ENCODE measurements around the gene KRT77.

The KRT77 gene

GRCh38 chr12:52651726-52652261 is 51.5 kb downstream of the KRT77 start, which contains the start of gene KRT2:
Gene KRT2 (minus strand): TSS chr12:52652211. CDS start chr12:52652142, 69 bp downstream.
- H3K4me3 ChIP-seq (ENCODE audit: low read length): no peak within 1 kb of the TSS
- no peak for TF ChIP-seq ZNF274 (IDR thresholded peaks at IDR 0.05; ENCODE audit: low read depth, low read length)

GRCh38 chr12:52650520-52651081 is 52.7 kb downstream of the KRT77 start:
- no peak for TF ChIP-seq ZNF274 (IDR thresholded peaks at IDR 0.05; ENCODE audit: low read depth, low read length)
- H3K4me3 ChIP-seq (ENCODE audit: low read length): no peak overlapping the region

GRCh38 chr12:52649066-52649465 is 54.3 kb downstream of the KRT77 start:
- no peak for TF ChIP-seq ZNF274 (IDR thresholded peaks at IDR 0.05; ENCODE audit: low read depth, low read length)
- H3K4me3 ChIP-seq (ENCODE audit: low read length): no peak overlapping the region

- TF ChIP-seq ZNF274 (IDR thresholded peaks at IDR 0.05; ENCODE audit: low read depth, low read length): no peak
Observed at GRCh38 chr12:52648012-52648550, 55.2 kb downstream of the KRT77 start.

GRCh38 chr12:52647601-52648000 is 55.7 kb downstream of the KRT77 start:
- H3K4me3 ChIP-seq (ENCODE audit: low read length): no peak overlapping the region
- no peak for TF ChIP-seq ZNF274 (IDR thresholded peaks at IDR 0.05; ENCODE audit: low read depth, low read length)

More at GRCh38 chr12:52648012-52648550, 55.2 kb downstream of the KRT77 start:
- no peak overlapping the region for H3K4me3 ChIP-seq (ENCODE audit: low read length)

- no peak for TF ChIP-seq ZNF274 (IDR thresholded peaks at IDR 0.05; ENCODE audit: low read depth, low read length)
Observed at GRCh38 chr12:52646613-52647012, 56.7 kb downstream of the KRT77 start.

GRCh38 chr12:52645982-52646381 is 57.3 kb downstream of the KRT77 start:
- no peak overlapping the region for H3K4me3 ChIP-seq (ENCODE audit: low read length)
- TF ChIP-seq ZNF274 (IDR thresholded peaks at IDR 0.05; ENCODE audit: low read depth, low read length): no peak

More at GRCh38 chr12:52646613-52647012, 56.7 kb downstream of the KRT77 start:
- H3K4me3 ChIP-seq (ENCODE audit: low read length): no peak overlapping the region

GRCh38 chr12:52645120-52645761 is 58.1 kb downstream of the KRT77 start:
- H3K4me3 ChIP-seq (ENCODE audit: low read length): no peak overlapping the region
- no peak for TF ChIP-seq ZNF274 (IDR thresholded peaks at IDR 0.05; ENCODE audit: low read depth, low read length)

GRCh38 chr12:52644078-52644415 is 59.3 kb downstream of the KRT77 start:
- no peak for TF ChIP-seq ZNF274 (IDR thresholded peaks at IDR 0.05; ENCODE audit: low read depth, low read length)
- H3K4me3 ChIP-seq (ENCODE audit: low read length): no peak overlapping the region

- TF ChIP-seq ZNF274 (IDR thresholded peaks at IDR 0.05; ENCODE audit: low read depth, low read length): no peak
- no peak overlapping the region for H3K4me3 ChIP-seq (ENCODE audit: low read length)
Observed at GRCh38 chr12:52643233-52644077, 59.9 kb downstream of the KRT77 start.

GRCh38 chr12:52641468-52641867 is 61.9 kb downstream of the KRT77 start:
- H3K4me3 ChIP-seq (ENCODE audit: low read length): no peak overlapping the region
- TF ChIP-seq ZNF274 (IDR thresholded peaks at IDR 0.05; ENCODE audit: low read depth, low read length): no peak

Measured in GM08714 (cell line).